Gastroesophageal sphincter (tissue), 4 donors: Measurements from ENCODE around the gene SLC5A6. TPM values are rescaled to one million over a fixed set of nuclear protein-coding genes. Genes with fewer than 3 reads are reported as not detected.

Experiments
- ATAC-seq: fragments of 150-250 bp; one replicate; pipeline ENCODE4 v1.9.1; 2016; ENCODE audit warnings: mild to moderate bottlenecking, moderate library complexity
- H3K27ac ChIP-seq, 4 donors: fragments of 200-600 bp; sonication (generic) in 3 of 4; 1 replicate in 3 of 4; 2 replicates in 1 of 4; pipeline ENCODE4 v1.5.1; 2016 to 2019
- H3K27me3 ChIP-seq: fragments of 200-600 bp; sonication (generic); one replicate; pipeline ENCODE4 v1.5.1; 2019
- H3K36me3 ChIP-seq, 2 donors: fragments of 200-600 bp; sonication (generic); one replicate each; pipeline ENCODE4 v1.5.1; 2019; ENCODE audit warnings: control low read depth in 1 of 2
- H3K4me1 ChIP-seq, 3 donors: fragments of 200-600 bp; sonication (generic); 1 replicate in 2 of 3; 2 replicates in 1 of 3; pipeline ENCODE4 v1.5.1; 2016 to 2019; ENCODE audit warnings: control low read depth in 2 of 3
- H3K4me3 ChIP-seq, 2 donors: fragments of 200-600 bp; sonication (generic); one replicate each; pipeline ENCODE4 v1.5.1; 2019; ENCODE audit warnings: mild to moderate bottlenecking in 1 of 2, moderate library complexity in 1 of 2
- H3K9me3 ChIP-seq, 3 donors: fragments of 200-600 bp; sonication (generic); one replicate each; pipeline ENCODE4 v1.5.1; 2017 to 2019; ENCODE audit warnings: control low read depth in 2 of 3
- EP300 ChIP-seq: sonication (generic); formaldehyde crosslinking; IDR thresholded peaks from one replicate; pipeline ENCODE4 v1.6.1; 2017; ENCODE audit warnings: antibody characterized with exemption, mild to moderate bottlenecking
- POLR2A ChIP-seq, 2 donors: fragments of 450-650 bp; IDR thresholded peaks; one replicate each; pipeline ENCODE4 v1.6.1; 2017; ENCODE audit warnings: antibody characterized with exemption in 2 of 2, mild to moderate bottlenecking in 2 of 2, moderate library complexity in 1 of 2
- POLR2AphosphoS5 ChIP-seq: sonication (generic); formaldehyde crosslinking; IDR thresholded peaks from one replicate; pipeline ENCODE4 v1.6.1; 2017; ENCODE audit warnings: antibody characterized with exemption
- WGBS, 2 donors: methylation state at CpG; one replicate each; pipeline ENCODE4 v1.1.5; 2018; ENCODE audit warnings: low coverage in 1 of 2; 5-methylcytosine and 5-hydroxymethylcytosine counted together
- total RNA-seq, 4 donors: library from RNA; depleted of rRNA; stranded (reverse); fragments of >200 nt; gene quantifications; one replicate each; pipeline ENCODE4 v1.1.0, GENCODE V29; 2016
- TF ChIP-seq, protein P1 (sequence below), 4 experiments: fragments of 200-600 bp in 2 of 4; fragments of 450-650 bp in 2 of 4; sonication (generic) in 1 of 4; IDR thresholded peaks; one replicate each; pipeline ENCODE4 v1.5.1; 2017 to 2019; ENCODE audit warnings: antibody characterized with exemption in 4 of 4, mild to moderate bottlenecking in 2 of 4, moderate library complexity in 2 of 4

SLC5A6 gene
- total RNA-seq, 4 donors from 2014 or later = 8.3 to 16.8 (median 13.5) TPM

DNA sequence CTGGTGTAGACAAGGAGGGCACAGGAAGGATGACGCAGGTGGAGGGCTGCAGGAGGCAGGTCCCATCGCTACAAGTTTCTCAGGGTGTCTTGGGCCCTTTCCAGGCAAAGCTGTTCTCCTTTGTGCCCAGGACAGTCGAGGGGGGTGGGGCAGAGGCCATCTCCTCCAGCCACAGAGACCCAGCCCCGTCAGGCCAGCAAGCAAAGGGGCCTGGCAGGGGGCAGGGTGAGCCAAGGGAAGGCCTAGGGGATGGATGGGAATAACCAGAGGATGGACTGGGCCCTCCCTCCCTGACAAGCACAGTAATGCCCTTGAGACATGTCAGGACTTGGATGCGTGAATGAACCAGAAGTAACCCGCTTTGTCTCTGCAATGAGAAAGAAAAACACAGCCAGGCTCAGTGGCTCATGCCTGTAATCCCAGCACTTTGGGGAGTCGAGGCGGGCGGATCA lies 57.0 kb downstream of the SLC5A6 start:
- Histone ChIP-seq H3K9me3 (no peaks in the 10 kb centered on the region), H3K4me1 (no peaks in the 10 kb centered on the region), H3K27me3 (peaks cover 14% of the 10 kb centered on the region), H3K4me3 (no peak overlapping the region), H3K27ac (no peak overlapping the region), H3K36me3 (no peaks in the 10 kb centered on the region)
- no peak for TF ChIP-seq POLR2A (IDR thresholded peaks at IDR 0.05)
- TF ChIP-seq, protein P1, sequence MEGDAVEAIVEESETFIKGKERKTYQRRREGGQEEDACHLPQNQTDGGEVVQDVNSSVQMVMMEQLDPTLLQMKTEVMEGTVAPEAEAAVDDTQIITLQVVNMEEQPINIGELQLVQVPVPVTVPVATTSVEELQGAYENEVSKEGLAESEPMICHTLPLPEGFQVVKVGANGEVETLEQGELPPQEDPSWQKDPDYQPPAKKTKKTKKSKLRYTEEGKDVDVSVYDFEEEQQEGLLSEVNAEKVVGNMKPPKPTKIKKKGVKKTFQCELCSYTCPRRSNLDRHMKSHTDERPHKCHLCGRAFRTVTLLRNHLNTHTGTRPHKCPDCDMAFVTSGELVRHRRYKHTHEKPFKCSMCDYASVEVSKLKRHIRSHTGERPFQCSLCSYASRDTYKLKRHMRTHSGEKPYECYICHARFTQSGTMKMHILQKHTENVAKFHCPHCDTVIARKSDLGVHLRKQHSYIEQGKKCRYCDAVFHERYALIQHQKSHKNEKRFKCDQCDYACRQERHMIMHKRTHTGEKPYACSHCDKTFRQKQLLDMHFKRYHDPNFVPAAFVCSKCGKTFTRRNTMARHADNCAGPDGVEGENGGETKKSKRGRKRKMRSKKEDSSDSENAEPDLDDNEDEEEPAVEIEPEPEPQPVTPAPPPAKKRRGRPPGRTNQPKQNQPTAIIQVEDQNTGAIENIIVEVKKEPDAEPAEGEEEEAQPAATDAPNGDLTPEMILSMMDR (IDR thresholded peaks at IDR 0.05) = no peak
- TF ChIP-seq POLR2AphosphoS5 = no peak
- no peak for TF ChIP-seq EP300
- no peak for ATAC-seq
- 82 to 84% methylated on average over 5 to 6 of the region's 9 CpGs for WGBS, 2 donors

DNA sequence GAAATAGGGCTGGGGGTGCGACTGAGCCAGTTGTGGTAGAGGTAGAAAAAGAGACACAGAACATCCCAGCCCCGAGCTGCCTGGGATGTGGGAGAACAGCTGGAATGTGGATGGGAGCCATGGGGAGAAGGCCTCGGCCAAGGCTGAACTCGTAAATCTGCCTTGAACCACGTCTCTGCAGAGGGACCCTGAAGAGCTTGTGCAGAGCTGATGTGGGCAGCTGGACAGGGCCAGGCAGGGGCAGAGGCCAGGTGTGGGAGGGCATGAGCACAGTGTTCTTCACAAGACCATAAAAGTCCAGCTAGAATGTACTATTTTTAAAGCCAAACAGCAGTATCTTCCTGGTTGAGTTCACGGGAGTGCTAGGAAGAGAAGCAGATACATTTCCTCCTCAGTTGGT lies 57.6 kb downstream of the SLC5A6 start:
- Histone ChIP-seq H3K27ac (no peak overlapping the region), H3K4me3 (no peak overlapping the region), H3K36me3 (no peaks in the 10 kb centered on the region), H3K9me3 (no peaks in the 10 kb centered on the region), H3K27me3 (peaks cover 19% of the 10 kb centered on the region), H3K4me1 (no peaks in the 10 kb centered on the region)
- ATAC-seq = no peak
- WGBS, 2 donors = 65 to 68% methylated on average over 6 of the region's 6 CpGs
- TF ChIP-seq EP300 (no peak), POLR2A (IDR thresholded peaks at IDR 0.05) (no peak), POLR2AphosphoS5 (no peak)
- TF ChIP-seq, protein P1 (IDR thresholded peaks at IDR 0.05) = no peak

DNA sequence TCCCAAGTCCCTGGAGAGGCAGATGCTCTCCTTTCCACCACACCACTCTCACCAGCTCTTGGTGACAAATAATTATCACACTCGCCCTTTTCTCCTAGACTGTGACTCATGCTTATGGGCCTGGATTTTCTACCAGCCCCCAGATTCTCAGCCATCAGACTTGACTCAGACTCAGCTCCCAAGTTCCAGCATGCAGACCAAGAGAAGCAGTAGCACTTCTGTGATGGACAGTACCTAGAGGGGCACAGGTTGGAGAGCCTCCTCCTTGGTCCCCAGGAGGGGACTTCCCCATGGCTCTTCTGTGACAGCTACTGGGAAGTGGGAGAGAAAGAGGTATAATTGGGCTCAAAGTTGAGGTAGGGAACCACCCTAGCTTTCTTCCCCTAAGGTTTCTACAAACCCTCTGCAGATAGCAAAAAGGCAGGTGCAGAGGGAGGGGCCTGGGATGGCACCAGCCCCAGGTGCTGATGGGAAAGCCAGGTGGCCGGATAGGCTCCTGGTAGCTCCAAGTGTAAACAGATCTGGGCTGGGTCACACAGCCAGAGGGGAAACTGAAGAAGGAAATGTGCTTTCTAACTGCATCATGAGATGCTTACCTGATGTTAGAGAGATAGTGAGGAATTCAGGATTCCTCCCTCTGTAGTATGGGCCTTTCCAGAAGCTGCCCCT lies 59.1 kb downstream of the SLC5A6 start:
- 90% methylated on average over 2 of the region's 2 CpGs; no CpG with 5 or more reads in 1 of the 2 donors for WGBS, 2 donors
- Histone ChIP-seq H3K4me1 (no peaks in the 10 kb centered on the region), H3K9me3 (no peaks in the 10 kb centered on the region), H3K4me3 (no peak overlapping the region), H3K36me3 (no peaks in the 10 kb centered on the region), H3K27me3 (peaks cover 18% of the 10 kb centered on the region), H3K27ac (no peak overlapping the region)
- no peak for ATAC-seq
- TF ChIP-seq, protein P1 (IDR thresholded peaks at IDR 0.05) = no peak
- TF ChIP-seq EP300 = no peak
- TF ChIP-seq POLR2A (IDR thresholded peaks at IDR 0.05) = no peak
- no peak for TF ChIP-seq POLR2AphosphoS5

DNA sequence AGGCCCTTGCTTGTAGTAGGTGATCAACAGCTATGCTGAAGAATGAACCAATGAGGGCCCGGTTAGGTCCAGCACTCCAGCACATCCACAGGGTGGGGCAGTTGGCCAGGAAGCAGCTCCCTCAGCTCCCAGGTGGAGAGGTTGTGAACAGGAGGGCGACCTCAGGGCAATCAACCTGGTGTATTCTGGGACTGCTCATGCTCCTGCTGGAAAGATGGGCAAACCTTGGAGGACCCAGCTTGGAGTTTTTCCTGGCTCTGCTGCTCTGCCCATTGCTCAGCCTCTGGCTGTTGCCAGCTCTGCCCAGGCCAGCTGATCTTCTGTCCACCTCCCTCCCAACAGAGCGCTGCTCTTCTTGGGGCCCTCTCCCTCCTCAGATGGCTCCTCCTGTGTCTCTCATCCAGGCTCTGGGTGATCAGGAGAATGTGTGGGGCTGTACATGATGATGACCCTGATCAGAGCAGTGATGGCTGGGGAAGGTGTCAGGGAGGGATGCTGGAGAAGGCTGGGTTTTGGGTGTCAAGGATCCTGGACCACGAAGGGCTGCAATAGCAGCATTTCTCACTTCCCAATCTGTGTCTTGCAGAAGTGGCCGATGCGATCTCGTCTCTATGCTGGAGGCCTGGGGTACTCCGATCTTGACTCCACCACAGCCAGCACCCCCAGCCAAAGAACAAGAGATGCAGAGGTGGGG lies 59.8 kb downstream of the SLC5A6 start:
- H3K27ac ChIP-seq = no peak overlapping the region
- peaks cover 18% of the 10 kb centered on the region for H3K27me3 ChIP-seq
- no peak overlapping the region for H3K4me3 ChIP-seq
- no peaks in the 10 kb centered on the region for H3K9me3 ChIP-seq
- TF ChIP-seq EP300 = no peak
- TF ChIP-seq POLR2AphosphoS5 = no peak
- TF ChIP-seq, protein P1 (IDR thresholded peaks at IDR 0.05) = no peak
- TF ChIP-seq POLR2A (IDR thresholded peaks at IDR 0.05) = no peak
- H3K36me3 ChIP-seq = no peaks in the 10 kb centered on the region
- WGBS, 2 donors = 93% methylated on average over 5 of the region's 8 CpGs; no CpG with 5 or more reads in 1 of the 2 donors
- H3K4me1 ChIP-seq = no peaks in the 10 kb centered on the region
- no peak for ATAC-seq
